B cell (primary cell): Measurements from ENCODE around the gene NPSR1. TPM values are rescaled to one million over a fixed set of nuclear protein-coding genes. Genes with fewer than 3 reads are reported as not detected.
"Not testable (repeated sequence)": the region's sequence is repeated elsewhere in the genome, so short reads cannot be mapped to it uniquely, and the experiment has no call there.

ENCODE experiments used
- ATAC-seq: fragments of 200-7000 bp; cut with Tn5 transposase; one replicate; pipeline ENCODE4 v1.10.0; 2021; ENCODE audit warnings: low read depth, mild to moderate bottlenecking, moderate number of reproducible peaks, moderate library complexity
- CTCF ChIA-PET: fragments of 350-600 bp; sonication (Branson Sonifier 250); formaldehyde crosslinking; loops from one replicate; lab custom pipeline; 2021; ENCODE audit warnings: antibody characterized with exemption, inconsistent platforms; lab: Charles Lee
- POLR2A ChIA-PET: fragments of 350-600 bp; sonication (Branson Sonifier 250); formaldehyde crosslinking; loops from one replicate; lab custom pipeline; 2021; ENCODE audit warnings: antibody characterized with exemption; lab: Charles Lee
- DNase-seq: peaks from one replicate; pipeline ENCODE4 v3.0.0; 2013
- H2AFZ ChIP-seq: 2 replicates; pipeline ENCODE4 v1.6.1; 2012; ENCODE audit warnings: mild to moderate bottlenecking, low read depth, low read length; ENCODE audit not compliant: insufficient read depth, poor library complexity, severe bottlenecking
- H3K27ac ChIP-seq, 2 donors: 1 replicate in 1 of 2; 2 replicates in 1 of 2; pipeline ENCODE4 v1.5.1; 2012 to 2013; ENCODE audit warnings: low read length in 2 of 2, mild to moderate bottlenecking in 2 of 2, moderate library complexity in 1 of 2
- H3K27me3 ChIP-seq, 4 experiments: fragments of 200-600 bp in 1 of 4; sonication (generic) in 1 of 4; replicated peaks in 1 of 4; 1 replicate in 2 of 4; 2 replicates in 2 of 4; pipeline versions ENCODE4 v1.6.1 to v1.7.0; 2013 to 2016; ENCODE audit warnings: low read length in 3 of 4, mild to moderate bottlenecking in 2 of 4, mixed read lengths in 1 of 4, moderate library complexity in 1 of 4; ENCODE audit not compliant: insufficient read depth in 4 of 4, control insufficient read depth in 3 of 4; ENCODE audit errors: control extremely low read depth in 1 of 4
- H3K36me3 ChIP-seq, 2 experiments: replicated peaks in 1 of 2; 1 replicate in 1 of 2; 2 replicates in 1 of 2; pipeline versions ENCODE4 v1.6.1 to v1.7.1; 2013; ENCODE audit warnings: low read length in 1 of 2; ENCODE audit not compliant: insufficient read depth in 2 of 2, control insufficient read depth in 1 of 2; ENCODE audit errors: control extremely low read depth in 1 of 2, extremely low read depth in 1 of 2
- H3K4me1 ChIP-seq, 2 donors: fragments of 200-600 bp in 1 of 2; sonication (generic) in 1 of 2; 1 replicate in 1 of 2; 2 replicates in 1 of 2; pipeline versions ENCODE4 v1.5.1 to v1.6.1; 2013 to 2017; ENCODE audit warnings: low read length in 2 of 2; ENCODE audit not compliant: control insufficient read depth in 2 of 2, insufficient read depth in 2 of 2
- H3K4me2 ChIP-seq: replicated peaks from 2 replicates; pipeline ENCODE3; 2012; ENCODE audit warnings: mild to moderate bottlenecking, low read depth, low read length; ENCODE audit not compliant: poor library complexity, severe bottlenecking
- H3K4me3 ChIP-seq, 5 experiments: fragments of 200-600 bp in 1 of 5; sonication (generic) in 1 of 5; 1 replicate in 3 of 5; 2 replicates in 2 of 5; pipeline versions ENCODE4 v1.5.1 to v1.7.0; 2011 to 2016; ENCODE audit warnings: low read length in 4 of 5, mild to moderate bottlenecking in 4 of 5, low read depth in 2 of 5, control low read depth in 1 of 5, moderate library complexity in 1 of 5; ENCODE audit not compliant: insufficient read depth in 1 of 5; ENCODE audit errors: control extremely low read depth in 1 of 5, extremely low read depth in 1 of 5
- H3K79me2 ChIP-seq: fragments of 200-600 bp; sonication (generic); one replicate; pipeline ENCODE4 v1.6.0; 2016; ENCODE audit warnings: low read length; ENCODE audit not compliant: control insufficient read depth, insufficient read depth
- H3K9ac ChIP-seq: fragments of 200-600 bp; sonication (generic); 2 replicates; pipeline ENCODE4 v1.6.1; 2017; ENCODE audit warnings: mild to moderate bottlenecking, low read length, moderate library complexity
- H3K9me3 ChIP-seq, 3 donors: one replicate each; pipeline versions ENCODE4 v1.6.1 to v1.7.1; 2013; ENCODE audit warnings: low read length in 2 of 3; ENCODE audit not compliant: control insufficient read depth in 2 of 3, insufficient read depth in 1 of 3; ENCODE audit errors: control extremely low read depth in 1 of 3
- H4K20me1 ChIP-seq: 2 replicates; pipeline ENCODE4 v1.6.0; 2012; ENCODE audit warnings: mild to moderate bottlenecking, low read length; ENCODE audit not compliant: insufficient read depth, control insufficient read depth, poor library complexity, severe bottlenecking
- H3K27ac Mint-ChIP-seq: one replicate; pipeline ENCODE4 v1.8.0; 2021; ENCODE audit warnings: mixed read lengths
- H3K27me3 Mint-ChIP-seq: one replicate; pipeline ENCODE4 v1.8.0; 2021; ENCODE audit warnings: mixed read lengths
- H3K4me1 Mint-ChIP-seq: one replicate; pipeline ENCODE4 v1.8.0; 2021; ENCODE audit warnings: mixed read lengths
- H3K4me3 Mint-ChIP-seq: one replicate; pipeline ENCODE4 v1.8.0; 2021; ENCODE audit warnings: mixed read lengths
- H3K9me3 Mint-ChIP-seq: one replicate; pipeline ENCODE4 v1.8.0; 2022; ENCODE audit warnings: mixed read lengths; ENCODE audit not compliant: insufficient read depth
- EZH2 ChIP-seq: IDR thresholded peaks from 2 replicates; pipeline ENCODE4 v1.6.1; 2012; ENCODE audit warnings: borderline replicate concordance, low read depth, mild to moderate bottlenecking, moderate library complexity, low read length; ENCODE audit not compliant: insufficient read depth, poor library complexity, severe bottlenecking
- WGBS: methylation state at CpG from one replicate; pipeline ENCODE4 v1.1.5; 2013; ENCODE audit warnings: missing lambda C conversion rate; ENCODE audit not compliant: insufficient coverage; 5-methylcytosine and 5-hydroxymethylcytosine counted together
- intact Hi-C: fragments of 100-400 bp; cut with micrococcal nuclease; formaldehyde crosslinking; loops from one replicate; pipeline ENCODE4 v1.10.0; 2022
- polyA plus RNA-seq: library from polyadenylated mRNA; depleted of rRNA; stranded (reverse); fragments of >200 nt; gene quantifications from 2 replicates; pipeline ENCODE4 v1.2.3, GENCODE V29; 2012
- total RNA-seq, 2 donors: library from RNA; stranded (reverse); fragments of 120-200 nt in 1 of 2; gene quantifications; 1 replicate in 1 of 2; 2 replicates in 1 of 2; pipeline versions ENCODE4 v1.2.3 to v1.2.4, GENCODE V29; 2013 to 2022
- TF ChIP-seq, protein P1 (sequence below): fragments of 200-600 bp; IDR thresholded peaks from one replicate; pipeline ENCODE4 v1.8.0; 2022; ENCODE audit warnings: antibody characterized with exemption, mild to moderate bottlenecking

NPSR1 gene
- total and polyA plus RNA-seq, 2 donors (not counting 1 experiment from before 2014, with no cell fraction given): not detected

- H3K27me3 ChIP-seq: no peaks in the 10 kb centered on the region
- H3K4me1 ChIP-seq: no peaks in the 10 kb centered on the region
- intact Hi-C loops: no loop called here
- no peaks in the 10 kb centered on the region for H3K79me2 ChIP-seq
- no peak for ATAC-seq
- Mint-ChIP-seq H3K9me3 (no peaks in the 10 kb centered on the region), H3K27me3 (no peaks in the 10 kb centered on the region), H3K4me1 (no peaks in the 10 kb centered on the region), H3K27ac (no peak overlapping the region), H3K4me3 (no peak overlapping the region)
- H3K4me2 ChIP-seq: no peak overlapping the region
- DNase-seq: no peak
- H3K36me3 ChIP-seq: no peaks in the 10 kb centered on the region
- no peak overlapping the region for H3K27ac ChIP-seq
- 88% methylated on average over 2 of the region's 2 CpGs for WGBS
- ChIA-PET POLR2A (no interaction called here), CTCF (no interaction called here)
- TF ChIP-seq EZH2: no peak
- TF ChIP-seq, protein P1, sequence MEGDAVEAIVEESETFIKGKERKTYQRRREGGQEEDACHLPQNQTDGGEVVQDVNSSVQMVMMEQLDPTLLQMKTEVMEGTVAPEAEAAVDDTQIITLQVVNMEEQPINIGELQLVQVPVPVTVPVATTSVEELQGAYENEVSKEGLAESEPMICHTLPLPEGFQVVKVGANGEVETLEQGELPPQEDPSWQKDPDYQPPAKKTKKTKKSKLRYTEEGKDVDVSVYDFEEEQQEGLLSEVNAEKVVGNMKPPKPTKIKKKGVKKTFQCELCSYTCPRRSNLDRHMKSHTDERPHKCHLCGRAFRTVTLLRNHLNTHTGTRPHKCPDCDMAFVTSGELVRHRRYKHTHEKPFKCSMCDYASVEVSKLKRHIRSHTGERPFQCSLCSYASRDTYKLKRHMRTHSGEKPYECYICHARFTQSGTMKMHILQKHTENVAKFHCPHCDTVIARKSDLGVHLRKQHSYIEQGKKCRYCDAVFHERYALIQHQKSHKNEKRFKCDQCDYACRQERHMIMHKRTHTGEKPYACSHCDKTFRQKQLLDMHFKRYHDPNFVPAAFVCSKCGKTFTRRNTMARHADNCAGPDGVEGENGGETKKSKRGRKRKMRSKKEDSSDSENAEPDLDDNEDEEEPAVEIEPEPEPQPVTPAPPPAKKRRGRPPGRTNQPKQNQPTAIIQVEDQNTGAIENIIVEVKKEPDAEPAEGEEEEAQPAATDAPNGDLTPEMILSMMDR: no peak
- H3K9me3 ChIP-seq: peaks cover 0 to 8% (median 3%) of the 10 kb centered on the region in 3 donors
- no peak overlapping the region for H3K4me3 ChIP-seq
- H2AFZ ChIP-seq: no peak overlapping the region
- H3K9ac ChIP-seq: no peak overlapping the region
- no peaks in the 10 kb centered on the region for H4K20me1 ChIP-seq
These were observed 221.9 kb downstream of the NPSR1 start for GRCh38 chr7:34879871-34880270.

DNA sequence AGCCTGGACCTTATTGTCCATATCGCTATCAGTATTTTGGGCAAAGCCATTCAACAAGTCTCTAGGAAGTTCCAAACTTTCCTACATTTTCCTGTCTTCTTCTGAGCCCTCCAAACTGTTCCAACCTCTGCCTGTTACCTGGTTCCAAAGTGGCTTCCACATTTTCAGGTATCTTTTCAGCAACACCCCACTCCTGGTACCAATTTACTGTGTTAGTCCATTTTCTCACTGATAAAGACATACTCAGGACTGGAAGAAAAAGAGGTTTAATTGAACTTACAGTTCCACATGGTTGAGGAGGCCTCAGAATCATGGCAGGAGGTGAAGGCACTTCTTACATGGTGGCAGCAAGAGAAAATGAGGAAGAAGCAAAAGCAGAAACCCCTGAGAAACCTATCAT lies 225.8 kb downstream of the NPSR1 start:
- intact Hi-C loops, H3K27me3 ChIP-seq, H2AFZ ChIP-seq, H3K9me3 Mint-ChIP-seq, H3K4me1 ChIP-seq, H3K27ac ChIP-seq, H4K20me1 ChIP-seq, H3K9ac ChIP-seq, H3K79me2 ChIP-seq, POLR2A ChIA-PET, DNase-seq, H3K4me2 ChIP-seq, H3K4me3 Mint-ChIP-seq, ATAC-seq, H3K27me3 Mint-ChIP-seq, H3K9me3 ChIP-seq, H3K4me3 ChIP-seq, H3K27ac Mint-ChIP-seq, H3K4me1 Mint-ChIP-seq, CTCF ChIA-PET, H3K36me3 ChIP-seq: not testable (repeated sequence)
- WGBS: 100% methylated on average over 1 of the region's 1 CpG
